Uterus (tissue), 2 donors: Measurements from ENCODE around the gene STX2.

Source experiments
- CTCF ChIP-seq, 4 experiments: fragments of 200-600 bp in 2 of 4; fragments of 450-650 bp in 2 of 4; sonication (generic) in 2 of 4; IDR thresholded peaks; one replicate each; pipeline ENCODE4 v1.5.1; 2016 to 2019; ENCODE audit warnings: antibody characterized with exemption in 4 of 4, mild to moderate bottlenecking in 2 of 4, moderate library complexity in 1 of 4
- POLR2A ChIP-seq, 2 donors: fragments of 450-650 bp; IDR thresholded peaks; one replicate each; pipeline ENCODE4 v1.6.1; 2016; ENCODE audit warnings: antibody characterized with exemption in 2 of 2, mild to moderate bottlenecking in 1 of 2, moderate library complexity in 1 of 2

DNA sequence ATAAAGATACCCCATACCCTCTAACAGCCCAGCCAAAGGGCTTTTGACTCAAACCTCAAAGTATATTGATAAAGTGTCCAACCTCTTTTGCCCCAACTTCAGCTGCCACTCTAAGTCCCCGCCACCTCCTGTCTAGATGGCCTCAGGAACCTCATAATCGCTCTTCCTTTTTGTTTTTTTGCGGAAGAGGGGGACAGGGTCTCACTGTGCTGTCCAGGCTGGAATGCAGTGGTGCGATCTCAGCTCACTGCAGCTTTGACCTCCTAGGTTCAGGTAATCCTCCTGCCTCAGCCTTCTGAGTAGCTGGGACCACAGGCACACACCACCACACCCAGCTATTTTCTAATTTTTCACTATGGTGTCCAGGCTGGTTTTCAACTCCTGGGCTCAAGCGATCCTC is 60.3 kb downstream of the STX2 start:
- TF ChIP-seq CTCF (IDR thresholded peaks at IDR 0.05) (no peak), POLR2A (IDR thresholded peaks at IDR 0.05) (no peak)
